Breast epithelium (tissue), 3 donors: ENCODE measurements around the gene COL26A1.

Source experiments
- CTCF ChIP-seq, 3 donors: fragments of 450-650 bp; IDR thresholded peaks; one replicate each; pipeline ENCODE4 v1.5.1; 2016 to 2017; ENCODE audit warnings: antibody characterized with exemption in 3 of 3, mild to moderate bottlenecking in 3 of 3, moderate library complexity in 3 of 3
- POLR2AphosphoS5 ChIP-seq, 3 donors: sonication (generic); formaldehyde crosslinking; IDR thresholded peaks; one replicate each; pipeline ENCODE4 v1.6.1; 2017; ENCODE audit warnings: antibody characterized with exemption in 3 of 3

- no peak for TF ChIP-seq CTCF (IDR thresholded peaks at IDR 0.05)
- no peak for TF ChIP-seq POLR2AphosphoS5 (IDR thresholded peaks at IDR 0.05)
Observed at GRCh38 chr7:101558742-101559325, 196.2 kb downstream of the COL26A1 start.
